GM21526 (cell line): ENCODE results near the gene FCGBP.
"Not testable (repeated sequence)": the region's sequence is repeated elsewhere in the genome, so short reads cannot be mapped to it uniquely, and the experiment has no call there.

ENCODE experiments used
- ATAC-seq: cut with Tn5 transposase; IDR thresholded peaks from one replicate; pipeline ENCODE4 v1.9.1; 2021; ENCODE audit warnings: moderate library complexity; ENCODE audit not compliant: unreplicated experiment, low FRiP score

The FCGBP gene

GRCh38 chr19:39892506-39892902 is 41.9 kb downstream of the FCGBP start:
- ATAC-seq: not testable (repeated sequence)

DNA sequence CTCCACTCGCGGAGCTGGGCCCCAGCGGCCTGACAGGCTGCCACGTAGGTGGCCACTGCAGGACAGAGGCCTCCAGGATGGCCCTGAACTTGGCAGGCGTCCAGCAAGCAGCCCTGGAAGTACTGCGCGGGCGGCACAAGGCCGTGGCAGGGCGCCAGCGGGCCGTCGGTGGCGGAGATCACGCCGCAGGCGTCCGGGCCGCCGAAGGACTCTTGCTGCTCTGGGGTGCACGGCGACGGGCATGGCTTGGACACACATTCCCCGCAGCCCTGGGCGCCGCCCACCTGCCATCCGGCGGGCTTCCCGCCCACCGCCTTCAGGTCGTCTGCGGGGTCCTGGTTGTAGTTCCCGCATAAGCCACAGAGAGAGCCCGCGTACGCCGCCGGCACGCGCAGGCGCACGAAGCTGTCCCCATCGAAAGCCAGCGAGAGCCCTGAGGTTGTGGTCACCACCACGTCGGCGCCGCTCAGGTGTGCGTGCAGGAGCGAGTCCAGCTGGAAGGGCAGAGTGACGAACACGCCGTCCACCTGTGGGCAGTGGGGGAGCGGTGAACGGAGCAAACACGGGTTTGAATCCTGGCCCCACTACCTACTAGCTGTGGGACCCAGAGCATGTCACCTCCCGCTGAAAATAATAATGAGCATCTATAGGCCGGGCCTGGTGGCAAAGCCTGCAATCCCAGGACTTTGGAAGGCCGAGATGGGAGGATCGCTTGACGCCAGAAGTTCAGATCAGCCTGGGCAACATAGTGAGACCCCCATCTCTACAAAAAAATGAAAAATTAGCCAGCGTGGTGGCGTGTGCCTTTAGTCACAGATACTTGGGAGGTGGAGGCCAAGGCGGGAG is 42.6 kb downstream of the FCGBP start:
- ATAC-seq: not testable (repeated sequence)

GRCh38 chr19:39890755-39891551 is 43.5 kb downstream of the FCGBP start:
- no peak for ATAC-seq

DNA sequence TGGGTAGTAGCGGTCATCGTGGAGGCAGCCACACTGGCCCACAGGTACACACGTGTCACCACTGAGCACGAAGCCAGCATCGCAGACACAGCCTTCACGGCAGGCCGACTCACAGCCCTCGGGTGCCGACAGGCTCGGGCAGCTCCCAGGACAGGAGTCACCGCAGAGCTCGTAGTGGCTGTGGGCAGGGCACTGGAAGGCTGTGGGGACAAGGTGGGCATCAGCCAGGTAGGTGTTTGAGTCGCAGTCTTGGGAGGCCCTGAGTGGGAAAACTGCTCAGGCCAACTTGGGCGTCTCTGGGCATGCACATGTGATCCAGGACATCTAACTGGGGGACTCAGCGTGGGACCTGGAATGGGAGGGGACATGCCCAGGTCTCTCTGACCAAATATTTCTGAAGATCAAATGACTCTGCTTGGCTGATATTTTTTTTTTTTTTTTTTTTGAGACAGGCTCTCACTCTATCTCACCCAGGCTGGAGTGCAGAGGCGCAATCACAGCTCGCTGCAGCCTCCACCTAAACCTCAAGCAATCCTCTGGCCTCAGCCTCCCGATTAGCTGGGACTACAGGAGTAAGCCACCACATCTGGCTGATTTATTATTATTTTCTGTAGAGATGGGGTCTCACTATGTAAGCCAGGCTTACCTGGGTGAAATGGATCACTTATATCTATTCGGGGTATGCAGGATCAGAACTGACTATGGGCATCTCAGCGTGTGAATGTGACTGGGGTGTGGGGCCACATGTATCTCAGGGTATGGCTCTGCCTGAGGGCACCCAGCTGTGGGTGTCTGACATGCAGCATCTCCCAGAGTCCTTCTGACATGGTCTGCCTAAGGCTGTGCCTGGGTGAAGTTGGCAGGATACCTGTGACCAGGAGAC is 44.3 kb downstream of the FCGBP start:
- ATAC-seq: not testable (repeated sequence)

GRCh38 chr19:39887456-39887951 is 46.9 kb downstream of the FCGBP start:
- ATAC-seq: not testable (repeated sequence)

DNA sequence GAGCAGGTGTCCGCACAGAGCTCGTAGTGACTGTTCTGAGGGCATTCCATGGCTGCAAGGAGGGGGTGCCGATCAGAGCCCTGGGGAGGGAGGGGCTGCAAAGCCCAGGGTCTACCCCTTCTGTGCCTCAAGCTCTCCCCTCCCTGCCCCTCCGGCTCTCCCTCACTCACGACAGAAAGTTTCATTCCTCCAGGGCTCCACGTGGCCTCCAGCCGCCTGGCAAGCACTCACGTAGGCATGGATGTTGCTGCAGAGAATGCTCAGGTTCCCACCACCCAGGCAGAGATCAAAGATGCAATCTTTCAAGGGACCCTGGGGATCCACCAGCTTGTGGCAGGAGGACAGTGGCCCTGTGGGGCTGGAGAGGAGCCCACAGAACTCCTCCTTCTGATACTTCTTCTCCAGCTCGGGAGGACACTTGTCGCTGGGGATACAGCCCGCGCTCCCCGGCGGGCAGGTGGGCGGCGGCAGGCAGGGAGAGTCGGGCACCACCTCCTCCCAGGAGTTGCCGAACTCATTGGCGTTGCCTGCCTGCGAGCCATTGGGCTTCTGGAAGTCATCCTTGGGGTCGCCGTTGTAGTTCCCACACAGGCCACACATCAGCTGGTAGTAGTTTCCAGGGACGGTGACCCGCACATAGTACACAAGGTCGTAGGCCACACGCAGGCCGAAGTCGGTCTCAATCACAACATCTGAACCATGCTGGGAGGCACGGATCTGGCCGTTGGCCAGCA is 48.4 kb downstream of the FCGBP start:
- ATAC-seq: not testable (repeated sequence)

DNA sequence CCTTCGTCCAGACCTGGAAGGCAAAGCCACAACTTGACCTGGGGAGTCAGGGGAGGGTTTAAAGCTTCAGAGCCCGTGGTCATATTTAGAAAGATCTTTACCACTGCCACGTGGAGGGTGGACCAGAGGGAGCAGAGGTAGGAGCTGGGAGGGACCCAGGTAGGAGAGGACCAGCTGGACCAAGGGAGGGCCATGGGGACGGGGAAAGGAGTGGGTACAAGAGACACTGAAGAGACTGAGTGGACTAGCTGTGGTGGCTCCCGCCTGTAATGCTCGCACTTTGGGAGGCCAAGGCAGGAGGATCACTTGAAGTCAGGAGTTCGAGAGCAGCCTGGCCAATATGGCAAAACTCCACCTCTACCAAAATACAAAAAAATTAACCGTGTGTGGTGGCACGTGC is 49.7 kb downstream of the FCGBP start:
- ATAC-seq: not testable (repeated sequence)
